Measurements from ENCODE around the gene GNAS-AS1.

Gene GNAS-AS1

DNA sequence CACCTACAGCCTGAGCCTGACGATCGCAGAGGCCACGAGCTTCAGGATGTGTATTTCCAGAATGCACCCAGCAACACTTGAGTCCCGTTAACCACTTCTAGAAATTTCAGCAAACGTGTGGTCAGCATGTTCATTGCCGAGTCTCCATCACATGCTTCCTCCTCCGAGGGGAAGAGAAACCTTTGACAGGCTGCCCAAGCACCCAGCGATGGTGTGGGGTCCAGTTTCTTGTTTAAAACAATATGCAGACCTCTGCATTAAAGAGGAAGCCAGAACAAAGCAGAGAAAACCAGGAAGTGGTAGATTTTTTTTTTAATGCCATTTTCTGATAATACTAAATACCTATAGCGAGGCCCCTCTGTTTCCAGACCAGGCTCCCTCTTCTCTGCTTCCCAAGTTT, 71.9 kb downstream of the GNAS-AS1 start:
- no peak for DNase-seq (ENCODE audit: low read depth)

DNA sequence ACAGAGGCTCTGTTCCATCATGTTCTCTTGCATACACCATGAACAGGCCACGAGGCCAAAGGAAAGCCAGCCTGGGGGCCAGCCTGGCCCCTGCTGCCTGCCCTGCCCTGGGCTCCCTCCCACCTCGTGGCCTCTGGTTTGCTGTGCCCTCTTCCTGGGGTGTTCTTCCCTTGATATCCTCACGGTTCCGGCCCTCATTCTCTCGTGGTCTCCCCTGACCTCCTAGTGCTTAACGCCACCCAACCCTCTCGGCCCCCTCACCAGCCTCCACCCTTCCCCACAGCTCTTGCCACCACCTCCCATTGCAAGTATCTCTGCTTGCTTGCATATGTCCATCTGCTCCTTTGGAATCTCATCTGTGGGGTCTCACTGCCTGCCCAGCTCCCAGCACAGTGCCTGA, 73.0 kb downstream of the GNAS-AS1 start:
- no peak for DNase-seq (ENCODE audit: low read depth)

DNA sequence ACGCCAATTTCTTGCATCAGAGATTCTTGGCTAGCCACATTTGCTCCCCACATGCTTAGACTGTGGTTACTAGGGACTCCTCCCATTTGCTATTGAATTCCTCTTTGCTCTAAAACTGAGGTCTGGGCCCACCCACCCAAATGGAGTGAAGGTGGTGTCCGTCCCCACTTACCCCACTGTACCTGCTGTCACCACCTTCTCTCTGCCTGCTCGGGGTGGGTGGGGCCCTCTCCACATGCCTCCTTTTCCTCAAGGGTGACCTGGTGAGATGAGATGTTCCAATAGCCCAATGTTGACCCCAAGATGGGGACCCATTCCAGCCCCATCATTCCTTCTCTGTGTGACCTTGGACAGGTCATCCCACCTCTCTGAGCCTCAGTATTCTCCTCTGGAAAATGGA, 74.6 kb downstream of the GNAS-AS1 start:
- no peak for DNase-seq (ENCODE audit: low read depth)

DNA sequence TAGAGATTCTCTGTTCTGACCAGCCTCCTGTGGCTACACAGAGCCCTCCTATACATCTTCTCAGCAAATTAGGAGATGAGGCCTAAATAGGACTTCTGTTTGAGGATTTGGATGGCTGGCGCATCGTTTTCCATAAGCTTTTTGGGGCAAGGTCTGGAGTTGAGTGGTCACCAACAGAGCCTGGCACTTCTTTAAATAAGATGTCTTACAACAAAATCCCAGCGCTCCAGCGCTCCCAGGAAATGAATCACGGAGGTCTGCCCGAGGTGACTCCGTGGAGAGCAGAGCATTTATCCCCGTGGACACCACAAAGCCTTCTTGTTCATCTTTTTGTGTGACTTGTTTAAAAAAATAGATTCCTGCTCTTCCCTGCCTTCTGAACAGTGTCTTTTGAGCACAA, 75.3 kb downstream of the GNAS-AS1 start:
- DNase-seq (ENCODE audit: low read depth): no peak

DNA sequence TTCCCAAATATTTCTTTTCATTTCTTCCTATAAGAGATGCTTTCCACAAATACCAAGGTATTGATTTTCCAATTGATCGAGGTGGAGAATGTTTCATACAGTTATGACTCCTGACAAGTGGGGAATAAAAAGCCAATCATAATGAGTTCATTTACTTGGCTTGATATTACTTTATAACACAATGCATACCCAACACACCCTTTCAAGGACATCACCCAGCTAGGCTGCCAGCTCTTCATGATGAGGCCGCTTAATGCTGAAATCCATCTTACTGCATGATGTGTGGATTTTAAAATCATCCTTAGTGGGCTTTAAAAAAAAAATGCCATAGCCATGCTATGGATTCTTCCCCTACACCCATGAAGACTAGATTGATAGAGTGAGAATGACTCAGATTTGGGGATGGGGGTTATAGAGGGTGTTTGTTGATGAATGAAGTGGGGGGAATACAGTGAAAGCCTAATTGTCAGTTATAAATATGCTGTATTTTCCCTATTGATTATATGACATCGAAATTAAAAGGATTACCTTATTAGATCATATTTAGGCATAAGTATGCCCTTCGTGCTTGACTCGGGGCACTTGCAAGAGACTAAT, 75.9 kb downstream of the GNAS-AS1 start:
- DNase-seq (ENCODE audit: low read depth): no peak

DNA sequence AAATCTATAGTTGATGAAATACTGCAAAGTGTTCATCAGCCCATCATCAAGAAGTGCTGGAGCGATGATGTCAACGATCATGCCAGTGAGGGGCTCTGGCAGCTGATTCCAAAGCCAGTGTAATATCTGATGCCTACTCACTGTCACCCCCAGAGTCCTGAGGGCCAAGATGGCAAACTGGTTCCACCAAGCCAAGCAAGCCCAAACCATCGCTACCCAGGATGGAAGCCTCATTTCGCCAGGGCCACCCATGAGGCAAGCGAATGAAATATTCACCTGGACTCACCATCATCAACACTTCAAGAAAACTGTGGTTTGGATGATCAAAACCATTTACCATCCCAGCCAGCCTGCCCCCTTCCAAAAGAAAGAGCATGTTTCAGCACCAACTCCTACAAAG, 76.5 kb downstream of the GNAS-AS1 start:
- DNase-seq (ENCODE audit: low read depth): no peak

DNA sequence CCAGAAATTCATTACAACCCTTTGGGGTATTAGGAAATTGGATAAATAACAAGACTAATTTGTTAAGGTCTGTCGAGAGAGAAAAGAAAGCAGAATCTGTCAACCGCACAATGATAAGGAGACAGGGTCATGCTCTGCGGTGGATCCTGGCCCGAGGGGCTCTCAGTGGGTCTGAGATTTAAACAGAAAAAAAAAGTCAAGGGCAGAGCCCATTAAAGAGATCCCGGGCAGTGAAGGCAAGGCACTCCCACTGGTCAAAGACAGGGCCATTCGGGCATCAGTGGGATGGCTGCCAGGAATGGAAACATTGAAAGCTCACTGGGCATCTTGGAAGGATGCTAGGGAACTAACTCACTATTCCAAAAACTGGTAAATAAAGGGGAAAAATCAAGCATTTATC, 77.9 kb downstream of the GNAS-AS1 start:
- no peak for DNase-seq (ENCODE audit: low read depth)
